IMR-90 (cell line): ENCODE results near the gene GRAMD1B. TPM values are rescaled to one million over a fixed set of nuclear protein-coding genes. Genes with fewer than 3 reads are reported as not detected.

Source experiments
- ATAC-seq: fragments of 200-7000 bp; cut with Tn5 transposase; 2 replicates; pipeline ENCODE4 v1.9.1; 2020; ENCODE audit warnings: low read depth, mild to moderate bottlenecking, moderate library complexity
- BruUV-seq: library from RNA; stranded (reverse); fragments of 400-500 nt; replicated peaks from 2 replicates; lab custom pipeline; 2021; lab: Mats Ljungman, UMichigan
- CTCF ChIA-PET: fragments of 300-600 bp; formaldehyde crosslinking; extraction: SDS; loops from one replicate; lab custom pipeline; 2021; ENCODE audit warnings: antibody characterized with exemption; lab: Yijun Ruan, JAX
- POLR2A ChIA-PET: fragments of 300-600 bp; sonication (Branson Sonifier 250); formaldehyde crosslinking; loops from one replicate; lab custom pipeline; 2022; ENCODE audit warnings: antibody characterized with exemption; ENCODE audit not compliant: unreplicated experiment; lab: Charles Lee
- DNase-seq: peaks from one replicate; pipeline ENCODE4 v3.0.0; 2013
- H2AFZ ChIP-seq: replicated peaks from 2 replicates; pipeline ENCODE3; 2013; ENCODE audit warnings: low read length, mild to moderate bottlenecking; ENCODE audit not compliant: poor library complexity
- H2AK5ac ChIP-seq: 2 replicates; pipeline ENCODE4 v1.6.1; 2013; ENCODE audit warnings: low read depth, low read length, inconsistent platforms
- H2AK9ac ChIP-seq: replicated peaks from 2 replicates; pipeline ENCODE3; 2013; ENCODE audit warnings: mild to moderate bottlenecking, low read depth, low read length, moderate library complexity; ENCODE audit not compliant: poor library complexity
- H2BK120ac ChIP-seq: 2 replicates; pipeline ENCODE4 v1.6.1; 2013; ENCODE audit warnings: low read depth, low read length, inconsistent platforms
- H2BK15ac ChIP-seq: 3 replicates; pipeline ENCODE4 v1.6.1; 2013; ENCODE audit warnings: low read depth, low read length, inconsistent platforms
- H2BK20ac ChIP-seq: 2 replicates; pipeline ENCODE4 v1.6.1; 2013; ENCODE audit warnings: low read depth, mild to moderate bottlenecking, inconsistent platforms, low read length, moderate library complexity
- H2BK5ac ChIP-seq: 2 replicates; pipeline ENCODE4 v1.6.1; 2013; ENCODE audit warnings: mild to moderate bottlenecking, low read depth, low read length, inconsistent platforms; ENCODE audit not compliant: poor library complexity, severe bottlenecking
- H3K14ac ChIP-seq: replicated peaks from 2 replicates; pipeline ENCODE4 v1.6.1; 2013; ENCODE audit warnings: low read depth, low read length, inconsistent platforms
- H3K18ac ChIP-seq: 2 replicates; pipeline ENCODE4 v1.6.1; 2013; ENCODE audit warnings: low read depth, low read length, control low read depth
- H3K23ac ChIP-seq: 2 replicates; pipeline ENCODE4 v1.6.1; 2013; ENCODE audit warnings: low read depth, low read length, inconsistent platforms
- H3K27ac ChIP-seq: 2 replicates; pipeline ENCODE4 v1.5.1; 2013; ENCODE audit warnings: mild to moderate bottlenecking, control low read depth, low read length; ENCODE audit not compliant: insufficient read depth
- H3K27me3 ChIP-seq: 2 replicates; pipeline ENCODE4 v1.6.1; 2013; ENCODE audit warnings: low read length; ENCODE audit not compliant: control insufficient read depth, insufficient read depth
- H3K36me3 ChIP-seq: 2 replicates; pipeline ENCODE4 v1.6.1; 2013; ENCODE audit warnings: low read length, mixed read lengths; ENCODE audit not compliant: control insufficient read depth, insufficient read depth
- H3K4ac ChIP-seq: 2 replicates; pipeline ENCODE4 v1.6.1; 2013; ENCODE audit warnings: low read depth, low read length, inconsistent platforms
- H3K4me1 ChIP-seq: 2 replicates; pipeline ENCODE4 v1.6.1; 2013; ENCODE audit warnings: low read length, mixed read lengths; ENCODE audit not compliant: control insufficient read depth, insufficient read depth
- H3K4me2 ChIP-seq: 2 replicates; pipeline ENCODE4 v1.6.1; 2013; ENCODE audit warnings: low read depth, mild to moderate bottlenecking, control low read depth, low read length, moderate library complexity
- H3K4me3 ChIP-seq: 2 replicates; pipeline ENCODE4 v1.5.1; 2013; ENCODE audit warnings: low read depth, mild to moderate bottlenecking, control low read depth, low read length, moderate library complexity; ENCODE audit not compliant: insufficient read depth
- H3K56ac ChIP-seq: 2 replicates; pipeline ENCODE4 v1.6.1; 2013; ENCODE audit warnings: low read length, inconsistent platforms; ENCODE audit not compliant: insufficient read depth; ENCODE audit errors: extremely low read depth
- H3K79me1 ChIP-seq, 2 experiments: 2 replicates each; pipeline ENCODE4 v1.6.1; 2013; ENCODE audit warnings: low read length in 2 of 2, inconsistent platforms in 1 of 2, low read depth in 1 of 2
- H3K9ac ChIP-seq: 2 replicates; pipeline ENCODE4 v1.6.1; 2013; ENCODE audit warnings: low read depth, low read length, control low read depth
- H3K9me1 ChIP-seq: 2 replicates; pipeline ENCODE4 v1.6.1; 2013; ENCODE audit warnings: low read length, inconsistent platforms; ENCODE audit not compliant: insufficient read depth
- H3K9me3 ChIP-seq: 2 replicates; pipeline ENCODE4 v1.6.1; 2013; ENCODE audit warnings: low read length; ENCODE audit not compliant: control insufficient read depth, insufficient read depth
- H4K20me1 ChIP-seq: 2 replicates; pipeline ENCODE4 v1.6.1; 2013; ENCODE audit warnings: low read length, inconsistent platforms; ENCODE audit not compliant: insufficient read depth
- H4K5ac ChIP-seq: 2 replicates; pipeline ENCODE4 v1.6.1; 2013; ENCODE audit warnings: mild to moderate bottlenecking, low read depth, low read length, control low read depth
- H4K8ac ChIP-seq, 2 experiments: 2 replicates each; pipeline ENCODE4 v1.6.1; 2013; ENCODE audit warnings: low read depth in 2 of 2, low read length in 2 of 2, control low read depth in 1 of 2, inconsistent platforms in 1 of 2
- H4K91ac ChIP-seq: 2 replicates; pipeline ENCODE4 v1.6.1; 2013; ENCODE audit warnings: low read depth, low read length, inconsistent platforms; ENCODE audit not compliant: insufficient read depth
- CEBPB ChIP-seq: IDR thresholded peaks from 2 replicates; pipeline ENCODE4 v1.6.1; 2012; ENCODE audit warnings: low read depth, low read length, improper control_type of control experiment
- MAFK ChIP-seq: IDR thresholded peaks from 2 replicates; pipeline ENCODE4 v1.6.1; 2012; ENCODE audit warnings: low read depth, low read length, improper control_type of control experiment
- MXI1 ChIP-seq: IDR thresholded peaks from 2 replicates; pipeline ENCODE4 v1.6.1; 2012; ENCODE audit warnings: low read depth, mild to moderate bottlenecking, low read length, moderate library complexity, borderline replicate concordance
- NFE2L2 ChIP-seq: fragments of 150-350 bp; IDR thresholded peaks from 2 replicates; pipeline ENCODE4 v1.6.1; 2016; ENCODE audit warnings: low read depth, mild to moderate bottlenecking, low read length
- RCOR1 ChIP-seq: IDR thresholded peaks from 2 replicates; pipeline ENCODE4 v1.6.1; 2012; ENCODE audit warnings: mild to moderate bottlenecking, low read length, improper control_type of control experiment; ENCODE audit not compliant: insufficient replicate concordance
- WGBS, 2 experiments: methylation state at CpG; one replicate each; pipeline versions ENCODE4 v1.1.5 to v1.1.7; 2013; ENCODE audit warnings: missing lambda C conversion rate in 2 of 2; ENCODE audit not compliant: insufficient read length in 1 of 2; ENCODE audit errors: extremely low coverage in 2 of 2; 5-methylcytosine and 5-hydroxymethylcytosine counted together
- dilution Hi-C: fragments of 300-500 bp; cut with HindIII; formaldehyde crosslinking; loops from one replicate; pipeline ENCODE4 v1.14.3; 2018; ENCODE audit warnings: low sequenced_read_pairs; ENCODE audit not compliant: unreplicated experiment
- in situ Hi-C: fragments of 300-500 bp; cut with MboI; formaldehyde crosslinking; loops from 3 replicates; pipeline ENCODE4 v1.14.3; 2019; ENCODE audit warnings: low sequenced_read_pairs, inconsistent platforms, mixed read lengths
- intact Hi-C: fragments of 100-400 bp; cut with micrococcal nuclease; formaldehyde crosslinking; loops from 2 replicates; pipeline ENCODE4 v1.10.0; 2022
- polyA plus RNA-seq, 3 experiments: library from polyadenylated mRNA; depleted of rRNA; stranded (reverse); fragments of >200 nt; gene quantifications; 2 replicates each; pipeline ENCODE4 v1.2.3, GENCODE V29; 2012; ENCODE audit warnings: low replicate concordance in 1 of 3
- total RNA-seq: library from RNA; depleted of rRNA; stranded (reverse); fragments of >200 nt; gene quantifications from 2 replicates; pipeline ENCODE4 v1.2.3, GENCODE V29; 2012

Gene GRAMD1B
- total and polyA plus RNA-seq, 2 of the 4 experiments (the other 2 are of a cell fraction): 7.1 to 7.2 TPM

DNA sequence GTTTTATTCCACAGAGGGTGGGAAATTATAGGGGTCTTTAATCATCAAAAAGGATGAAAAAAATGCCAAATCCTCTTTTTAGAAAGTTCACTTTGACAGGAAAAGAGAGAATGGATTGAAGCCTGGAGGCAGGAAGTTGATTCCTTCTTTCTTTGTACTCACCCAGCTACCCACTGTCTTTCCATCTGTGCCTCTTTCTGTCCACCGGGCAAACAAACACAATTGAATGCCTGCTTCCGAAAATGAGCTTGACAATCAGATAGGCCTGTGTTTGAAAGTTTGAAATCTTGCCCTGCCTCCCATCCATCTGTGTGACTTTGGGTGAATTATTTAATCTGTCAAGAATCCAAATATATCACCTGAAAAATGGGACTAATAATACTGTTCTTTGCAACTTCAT lies 143.2 kb downstream of the GRAMD1B start:
- Histone ChIP-seq H4K8ac (no peak overlapping the region), H3K27me3 (no peaks in the 10 kb centered on the region), H4K20me1 (peaks cover 7% of the 10 kb centered on the region; the same call in 1 of the 2 replicates), H2BK20ac (no peak overlapping the region), H3K4me2 (no peak overlapping the region), H3K4ac (no peak overlapping the region), H4K91ac (no peak overlapping the region), H2AK9ac (no peak overlapping the region), H3K9me1 (no peaks in the 10 kb centered on the region), H3K4me3 (no peak overlapping the region), H3K9me3 (no peaks in the 10 kb centered on the region), H2BK5ac (no peak overlapping the region), H3K4me1 (no peaks in the 10 kb centered on the region), H3K23ac (no peak overlapping the region), H3K79me1 (peaks cover 6 to 8% of the 10 kb centered on the region in 2 experiments; a peak in 2 of 4 replicates), H3K36me3 (no peaks in the 10 kb centered on the region), H4K5ac (no peak overlapping the region), H3K27ac (no peak overlapping the region), H2BK15ac (no peak overlapping the region), H2BK120ac (no peak overlapping the region), H2AFZ (no peak overlapping the region), H3K18ac (no peak overlapping the region), H3K14ac (no peak overlapping the region), H3K9ac (no peak overlapping the region), H2AK5ac (no peak overlapping the region), H3K56ac (no peak overlapping the region)
- intact Hi-C loops (loop anchor here (10.0 kb wide), 1 partner anchor 268 kb away; no protein-coding TSS in a partner anchor), in situ Hi-C loops (no loop called here), dilution Hi-C loops (no loop called here)
- no peak for ATAC-seq
- no peak for DNase-seq
- ChIA-PET CTCF (interaction anchor here (1.4 kb wide), 1 partner anchor 12 kb away, joined by 3 read pairs; no protein-coding TSS in a partner anchor), POLR2A (no interaction called here)
- TF ChIP-seq MXI1: no peak
- TF ChIP-seq CEBPB: no peak
- no peak for TF ChIP-seq NFE2L2
- no peak for TF ChIP-seq MAFK
- no peak for TF ChIP-seq RCOR1
- no TSS peak for BruUV-seq
- no CpG with 5 or more reads among the region's 2 CpGs for WGBS, 2 experiments
